HG02623 (cell line): ENCODE results near the gene PSMD5.

Experiments used
- ATAC-seq: cut with Tn5 transposase; IDR thresholded peaks from one replicate; pipeline ENCODE4 v1.9.1; 2021; ENCODE audit warnings: moderate library complexity; ENCODE audit not compliant: unreplicated experiment

The PSMD5 gene

GRCh38 chr9:120767451-120767850, 75.3 kb downstream of the PSMD5 start:
- no peak for ATAC-seq
